IgD-negative memory B cell (primary cell): ENCODE measurements around the gene RBM10. TPM values are rescaled to one million over a fixed set of nuclear protein-coding genes. Genes with fewer than 3 reads are reported as not detected.

Experiments
- H3K27ac Mint-ChIP-seq, 3 donors: one replicate each; pipeline ENCODE4 v1.8.0; 2020 to 2022; ENCODE audit warnings: mild to moderate bottlenecking in 3 of 3, mixed read lengths in 3 of 3, moderate library complexity in 1 of 3
- H3K27me3 Mint-ChIP-seq: one replicate; pipeline ENCODE4 v1.8.0; 2021; ENCODE audit warnings: mixed read lengths
- H3K36me3 Mint-ChIP-seq: one replicate; pipeline ENCODE4 v1.8.0; 2020; ENCODE audit warnings: mild to moderate bottlenecking, mixed read lengths
- H3K4me1 Mint-ChIP-seq, 3 donors: one replicate each; pipeline ENCODE4 v1.8.0; 2020 to 2022; ENCODE audit warnings: mixed read lengths in 3 of 3, mild to moderate bottlenecking in 1 of 3
- H3K4me3 Mint-ChIP-seq, 4 donors: one replicate each; pipeline ENCODE4 v1.8.0; 2020 to 2022; ENCODE audit warnings: mild to moderate bottlenecking in 4 of 4, mixed read lengths in 4 of 4, moderate library complexity in 3 of 4
- H3K9me3 Mint-ChIP-seq, 3 donors: one replicate each; pipeline ENCODE4 v1.8.0; 2020 to 2021; ENCODE audit warnings: mixed read lengths in 3 of 3, mild to moderate bottlenecking in 1 of 3
- polyA plus RNA-seq: library from polyadenylated mRNA; unstranded; fragments of 300-500 nt; fragmentation: Illumina TruSeq; gene quantifications from one replicate; pipeline ENCODE4 v1.2.3, GENCODE V29; 2021

RBM10 gene
- polyA plus RNA-seq, 1 donor from 2014 or later: 36.0 TPM

DNA sequence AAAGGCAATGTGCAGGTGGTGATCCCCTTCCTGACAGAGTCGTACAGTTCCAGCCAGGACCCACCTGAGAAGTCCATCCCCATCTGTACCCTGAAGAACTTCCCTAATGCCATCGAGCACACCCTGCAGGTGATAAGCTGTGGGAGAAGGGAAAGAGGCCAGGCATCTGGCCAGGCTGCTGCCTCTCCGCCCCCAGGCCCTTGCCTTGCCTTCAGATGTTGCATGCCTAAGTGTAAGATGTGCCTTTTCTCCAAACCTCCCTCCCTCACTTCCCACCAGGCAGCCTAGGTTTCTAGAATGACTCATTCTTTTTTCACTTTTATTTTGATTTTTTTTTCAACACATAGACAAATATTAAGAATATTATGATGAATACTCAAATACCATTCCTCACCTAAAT, 61.3 kb downstream of the RBM10 start:
- Mint-ChIP-seq H3K4me3 (no peak overlapping the region), H3K27me3 (no peaks in the 10 kb centered on the region), H3K9me3 (no peaks in the 10 kb centered on the region), H3K27ac (peak overlapping the region in 1 of 3 donors; percentile 49), H3K36me3 (peaks cover 17% of the 10 kb centered on the region), H3K4me1 (no peaks in the 10 kb centered on the region)

DNA sequence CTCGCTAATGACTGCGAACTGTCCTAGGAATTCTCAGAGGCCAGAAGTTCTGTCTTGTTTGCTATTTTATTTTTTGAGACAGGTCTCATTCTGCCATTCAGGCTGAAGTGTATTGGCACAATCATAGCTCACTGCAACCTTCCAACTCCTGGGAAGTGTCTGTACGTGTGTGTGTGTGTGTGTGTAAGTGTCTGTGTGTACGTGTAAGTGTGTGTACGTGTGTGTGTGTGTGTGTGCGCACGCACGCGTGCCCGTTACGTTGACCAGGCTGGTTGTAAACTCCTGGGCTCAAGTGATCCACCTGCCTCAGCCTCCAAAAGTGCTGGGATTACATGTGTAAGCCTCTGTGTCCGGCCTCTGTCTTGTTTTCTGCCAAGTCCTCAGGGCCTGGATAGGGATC, 63.1 kb downstream of the RBM10 start:
- Mint-ChIP-seq H3K9me3 (no peaks in the 10 kb centered on the region), H3K27me3 (no peaks in the 10 kb centered on the region), H3K36me3 (peaks cover 12% of the 10 kb centered on the region), H3K4me3 (no peak overlapping the region), H3K4me1 (no peaks in the 10 kb centered on the region), H3K27ac (no peak overlapping the region)

DNA sequence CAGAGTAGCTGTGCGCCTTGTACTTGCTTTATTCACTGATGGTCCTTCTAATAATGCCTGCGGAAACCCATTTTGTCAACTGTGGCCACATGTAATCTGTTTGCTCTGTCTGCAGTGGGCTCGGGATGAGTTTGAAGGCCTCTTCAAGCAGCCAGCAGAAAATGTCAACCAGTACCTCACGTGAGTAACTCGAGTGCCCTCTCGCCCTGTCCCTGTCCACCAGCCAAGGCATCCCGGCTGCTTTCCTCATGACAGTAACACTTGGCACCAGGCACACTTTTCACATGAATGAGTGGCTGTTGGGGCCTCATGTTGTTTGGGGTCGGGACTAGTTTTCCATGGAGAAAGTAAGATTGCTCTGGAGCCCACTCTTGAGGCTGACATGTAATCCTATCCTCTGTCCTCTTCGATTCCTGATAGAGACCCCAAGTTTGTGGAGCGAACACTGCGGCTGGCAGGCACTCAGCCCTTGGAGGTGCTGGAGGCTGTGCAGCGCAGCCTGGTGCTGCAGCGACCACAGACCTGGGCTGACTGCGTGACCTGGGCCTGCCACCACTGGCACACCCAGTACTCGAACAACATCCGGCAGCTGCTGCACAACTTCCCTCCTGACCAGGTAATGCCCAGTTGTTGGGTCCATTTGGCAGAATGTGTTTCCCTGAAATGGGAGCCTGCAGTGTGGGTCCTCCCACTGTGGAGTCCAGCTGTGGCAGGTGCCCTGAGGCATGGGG, 64.7 kb downstream of the RBM10 start:
- Mint-ChIP-seq H3K36me3 (peaks cover 12% of the 10 kb centered on the region), H3K9me3 (no peaks in the 10 kb centered on the region), H3K27ac (no peak overlapping the region), H3K4me1 (no peaks in the 10 kb centered on the region), H3K27me3 (no peaks in the 10 kb centered on the region), H3K4me3 (no peak overlapping the region)

DNA sequence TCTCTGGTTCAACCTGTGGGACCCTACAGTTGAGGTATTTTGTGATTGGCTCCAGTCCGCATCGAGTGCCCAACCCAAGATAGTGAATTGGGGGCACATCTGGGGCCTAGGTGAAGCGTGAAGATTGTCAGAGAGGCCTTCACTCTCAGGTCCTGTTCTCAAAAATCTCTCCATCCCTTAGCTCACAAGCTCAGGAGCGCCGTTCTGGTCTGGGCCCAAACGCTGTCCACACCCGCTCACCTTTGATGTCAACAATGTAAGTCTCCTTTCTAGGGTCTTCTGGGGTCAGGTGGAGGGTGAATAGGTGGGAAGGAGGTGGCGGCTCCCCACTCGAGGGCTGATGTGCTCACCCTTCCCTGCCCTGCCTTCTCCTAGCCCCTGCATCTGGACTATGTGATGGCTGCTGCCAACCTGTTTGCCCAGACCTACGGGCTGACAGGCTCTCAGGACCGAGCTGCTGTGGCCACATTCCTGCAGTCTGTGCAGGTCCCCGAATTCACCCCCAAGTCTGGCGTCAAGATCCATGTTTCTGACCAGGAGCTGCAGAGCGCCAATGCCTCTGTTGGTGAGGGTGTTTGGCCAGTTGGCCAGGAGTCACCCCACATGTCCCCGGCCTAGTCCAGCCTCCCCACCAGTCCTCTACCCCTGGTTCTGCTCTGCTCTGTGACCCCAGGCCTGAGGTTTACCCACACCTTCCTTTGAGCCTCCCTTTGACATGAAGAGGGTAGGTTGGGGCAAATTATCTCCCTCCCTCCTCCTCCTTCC, 65.8 kb downstream of the RBM10 start:
- Mint-ChIP-seq H3K27me3 (no peaks in the 10 kb centered on the region), H3K27ac (no peak overlapping the region), H3K4me3 (no peak overlapping the region), H3K4me1 (peaks cover 0 to 1% (median 0%) of the 10 kb centered on the region in 3 donors), H3K9me3 (no peaks in the 10 kb centered on the region), H3K36me3 (peaks cover 8% of the 10 kb centered on the region)

GRCh38 chrX:47212381-47213293, 67.6 kb downstream of the RBM10 start:
- no peaks in the 10 kb centered on the region for H3K9me3 Mint-ChIP-seq
- H3K36me3 Mint-ChIP-seq: peaks cover 7% of the 10 kb centered on the region
- no peak overlapping the region for H3K27ac Mint-ChIP-seq
- no peak overlapping the region for H3K4me3 Mint-ChIP-seq
- no peaks in the 10 kb centered on the region for H3K27me3 Mint-ChIP-seq
- H3K4me1 Mint-ChIP-seq: peaks cover 9 to 12% (median 11%) of the 10 kb centered on the region in 3 donors

DNA sequence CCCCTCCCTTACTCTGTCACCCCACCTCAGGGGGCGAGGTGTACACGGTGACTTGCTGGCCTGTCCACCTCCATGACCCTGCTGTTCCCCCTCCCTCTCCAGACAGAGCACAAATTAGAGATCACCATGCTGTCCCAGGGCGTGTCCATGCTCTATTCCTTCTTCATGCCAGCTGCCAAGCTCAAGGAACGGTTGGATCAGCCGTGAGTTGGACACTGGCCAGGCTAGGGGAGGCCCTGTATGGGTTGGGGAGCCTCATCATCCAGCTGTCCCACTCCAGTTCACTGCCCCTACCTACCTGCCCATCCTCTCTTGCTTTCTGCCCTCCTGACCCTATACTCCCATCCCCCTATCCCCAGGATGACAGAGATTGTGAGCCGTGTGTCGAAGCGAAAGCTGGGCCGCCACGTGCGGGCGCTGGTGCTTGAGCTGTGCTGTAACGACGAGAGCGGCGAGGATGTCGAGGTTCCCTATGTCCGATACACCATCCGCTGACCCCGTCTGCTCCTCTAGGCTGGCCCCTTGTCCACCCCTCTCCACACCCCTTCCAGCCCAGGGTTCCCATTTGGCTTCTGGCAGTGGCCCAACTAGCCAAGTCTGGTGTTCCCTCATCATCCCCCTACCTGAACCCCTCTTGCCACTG, 69.5 kb downstream of the RBM10 start:
- no peaks in the 10 kb centered on the region for H3K9me3 Mint-ChIP-seq
- no peak overlapping the region for H3K4me3 Mint-ChIP-seq
- peaks cover 12 to 14% (median 13%) of the 10 kb centered on the region in 3 donors for H3K4me1 Mint-ChIP-seq
- peaks cover 8% of the 10 kb centered on the region for H3K36me3 Mint-ChIP-seq
- H3K27ac Mint-ChIP-seq: peak overlapping the region in 1 of 3 donors; percentile 40
- no peaks in the 10 kb centered on the region for H3K27me3 Mint-ChIP-seq

DNA sequence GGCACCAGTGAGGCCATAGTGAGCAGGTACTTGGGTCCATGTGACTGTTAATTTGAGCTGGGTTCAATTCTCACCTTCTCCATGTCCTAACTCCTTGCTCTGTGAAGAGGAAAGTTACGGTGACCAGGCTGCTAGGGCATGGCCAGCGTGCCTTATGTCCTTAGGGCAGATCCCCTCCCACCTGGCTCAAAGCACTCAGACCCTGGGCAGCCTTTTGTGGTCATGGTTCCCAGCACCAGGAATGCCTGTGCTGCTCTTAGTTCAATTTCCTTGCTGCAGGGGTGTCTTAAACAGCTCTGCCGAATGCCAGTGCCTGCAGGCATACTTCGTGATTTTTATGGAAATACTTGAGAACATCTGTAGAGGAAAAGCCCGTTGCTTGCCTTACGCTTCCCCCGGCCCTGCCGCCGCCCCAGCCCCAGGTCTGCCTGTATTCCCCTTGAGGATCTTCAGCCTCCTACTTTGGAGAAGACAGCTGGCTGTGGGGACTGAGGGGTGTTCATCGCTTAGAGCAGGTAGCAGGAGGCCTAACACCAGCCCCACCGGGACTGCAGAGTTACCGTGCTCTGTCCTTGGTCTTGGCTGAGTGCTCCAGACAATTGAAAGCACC, 70.4 kb downstream of the RBM10 start:
- peaks cover 15 to 21% (median 20%) of the 10 kb centered on the region in 3 donors for H3K4me1 Mint-ChIP-seq
- H3K27ac Mint-ChIP-seq: peak overlapping the region in 1 of 3 donors; percentile 33
- peaks cover 9% of the 10 kb centered on the region for H3K36me3 Mint-ChIP-seq
- H3K9me3 Mint-ChIP-seq: no peaks in the 10 kb centered on the region
- H3K4me3 Mint-ChIP-seq: no peak overlapping the region
- no peaks in the 10 kb centered on the region for H3K27me3 Mint-ChIP-seq

DNA sequence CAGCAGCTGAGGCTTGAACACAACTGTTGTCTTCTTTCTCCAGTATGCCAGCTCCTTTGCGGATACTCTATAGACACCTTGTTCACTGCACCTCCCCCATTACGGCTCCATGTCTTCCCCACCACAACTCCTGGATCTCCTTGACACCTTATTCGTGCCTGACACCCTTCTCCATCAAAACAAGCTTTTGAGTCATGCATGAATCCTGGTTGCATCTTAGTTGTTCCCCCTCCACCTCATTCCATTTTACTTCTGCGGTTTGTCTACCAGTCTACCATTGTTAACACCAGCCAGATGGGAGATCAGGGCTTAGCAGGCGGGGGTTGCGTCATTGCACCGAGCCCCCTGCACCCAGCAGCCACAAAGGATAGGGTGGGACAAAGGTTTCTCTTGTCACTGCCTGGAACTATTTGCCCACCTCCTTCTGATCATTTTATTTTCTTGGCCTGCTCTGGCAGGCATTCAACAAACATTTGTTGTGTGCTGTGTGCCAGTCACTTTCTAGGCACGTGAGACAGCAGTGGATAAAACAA, 71.4 kb downstream of the RBM10 start:
- peak overlapping the region in 2 of 4 donors; percentile 3 to 89 for H3K4me3 Mint-ChIP-seq
- peak overlapping the region; percentile 3 to 98 (median 96) for H3K27ac Mint-ChIP-seq
- H3K9me3 Mint-ChIP-seq: no peaks in the 10 kb centered on the region
- peaks cover 9% of the 10 kb centered on the region for H3K36me3 Mint-ChIP-seq
- H3K27me3 Mint-ChIP-seq: no peaks in the 10 kb centered on the region
- H3K4me1 Mint-ChIP-seq: peaks cover 22 to 26% (median 25%) of the 10 kb centered on the region in 3 donors

- Mint-ChIP-seq H3K4me1 (peaks cover 22 to 30% (median 25%) of the 10 kb centered on the region in 3 donors), H3K27ac (peak overlapping the region; percentile 96 to 99 (median 98)), H3K4me3 (peak overlapping the region; percentile 89 to 98 (median 96)), H3K27me3 (no peaks in the 10 kb centered on the region), H3K9me3 (no peaks in the 10 kb centered on the region), H3K36me3 (peaks cover 13% of the 10 kb centered on the region)
Observed at GRCh38 chrX:47217121-47217851, 72.3 kb downstream of the RBM10 start.

DNA sequence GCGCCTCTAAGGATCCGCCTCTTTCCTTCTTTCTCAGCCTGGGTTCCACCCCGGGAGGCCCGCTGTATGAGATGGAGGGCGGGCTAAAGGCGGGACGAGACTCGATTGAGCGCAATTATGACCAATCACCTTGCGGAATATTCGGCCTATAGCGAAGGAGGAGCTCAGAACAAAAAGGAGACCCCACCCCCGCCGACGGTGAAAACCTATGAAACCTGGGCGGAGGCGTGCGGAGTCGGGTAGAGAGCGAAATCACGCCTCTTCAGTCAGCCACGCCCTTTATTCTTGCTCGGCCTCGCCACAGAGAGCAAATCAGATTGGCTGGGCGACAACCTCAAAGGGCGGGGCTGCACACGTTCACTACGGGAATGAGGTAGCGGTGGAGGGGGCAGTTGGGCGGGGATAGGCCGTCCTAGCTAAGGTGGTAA, 72.8 kb downstream of the RBM10 start:
- H3K27ac Mint-ChIP-seq: peak overlapping the region; percentile 96 to 99 (median 98)
- H3K4me1 Mint-ChIP-seq: peaks cover 22 to 30% (median 25%) of the 10 kb centered on the region in 3 donors
- H3K27me3 Mint-ChIP-seq: no peaks in the 10 kb centered on the region
- H3K9me3 Mint-ChIP-seq: no peaks in the 10 kb centered on the region
- peaks cover 14% of the 10 kb centered on the region for H3K36me3 Mint-ChIP-seq
- peak overlapping the region; percentile 89 to 98 (median 96) for H3K4me3 Mint-ChIP-seq

GRCh38 chrX:47218280-47218919, 73.4 kb downstream of the RBM10 start, which contains the start of gene CDK16:
Gene CDK16 (plus strand): TSS chrX:47218681. CDS start chrX:47223558, 4,877 bp downstream.
- peak within 1 kb of the TSS; percentile 89 to 98 (median 96) for H3K4me3 Mint-ChIP-seq
- no peaks in the 10 kb centered on the region for H3K9me3 Mint-ChIP-seq
- peak within 1 kb of the TSS; percentile 96 to 99 (median 98) for H3K27ac Mint-ChIP-seq
- no peaks in the 10 kb centered on the region for H3K27me3 Mint-ChIP-seq
- peaks cover 14% of the 10 kb centered on the region for H3K36me3 Mint-ChIP-seq
- H3K4me1 Mint-ChIP-seq: peaks cover 22 to 30% (median 25%) of the 10 kb centered on the region in 3 donors

DNA sequence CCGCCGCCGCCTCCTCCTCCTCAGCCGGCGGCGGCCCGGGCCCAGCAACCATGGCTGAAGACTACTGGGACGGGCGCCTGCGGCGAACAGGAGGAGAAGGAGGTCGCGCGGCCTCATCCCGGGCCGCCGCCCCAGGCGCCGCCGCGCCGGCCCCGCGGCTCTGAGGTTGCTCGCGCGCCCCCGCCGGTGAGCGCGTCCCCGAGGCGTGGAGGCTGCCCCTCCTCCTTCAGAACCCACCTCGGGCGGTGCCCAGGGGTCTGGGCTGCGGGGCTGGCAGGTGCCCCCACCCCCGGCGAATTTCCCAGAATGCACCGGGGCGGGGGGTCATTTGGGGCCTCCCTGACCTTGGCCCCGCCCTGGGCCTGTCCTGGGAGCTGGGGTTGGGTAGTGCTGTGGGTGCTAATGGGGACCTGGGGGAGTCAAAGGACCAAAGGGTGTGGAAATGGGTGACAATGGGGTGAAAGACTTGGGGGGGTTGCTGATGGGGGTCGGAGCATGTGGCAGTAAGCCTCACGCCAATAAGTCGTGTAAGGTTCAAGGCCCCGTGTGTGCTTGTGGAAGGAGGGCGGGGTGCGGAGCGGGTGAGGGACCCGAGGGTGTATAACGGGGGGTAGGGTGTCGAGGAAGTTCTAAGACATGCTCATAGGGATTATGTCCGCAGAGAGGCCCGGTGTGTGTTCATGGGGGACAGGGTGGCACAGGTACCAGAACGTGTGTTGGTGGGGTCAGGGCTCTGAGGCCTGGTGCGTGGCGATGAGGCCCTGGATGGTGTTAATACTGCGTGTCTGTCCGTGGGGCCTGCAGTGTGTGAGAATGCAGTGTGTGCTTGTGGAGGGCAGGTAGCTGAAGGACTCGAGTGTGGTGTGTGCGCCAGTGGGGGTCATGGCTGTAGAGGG, 74.1 kb downstream of the RBM10 start:
- H3K4me1 Mint-ChIP-seq: peaks cover 22 to 30% (median 25%) of the 10 kb centered on the region in 3 donors
- H3K4me3 Mint-ChIP-seq: peak overlapping the region; percentile 89 to 98 (median 96)
- peak overlapping the region; percentile 75 to 96 (median 82) for H3K27ac Mint-ChIP-seq
- no peaks in the 10 kb centered on the region for H3K27me3 Mint-ChIP-seq
- H3K9me3 Mint-ChIP-seq: no peaks in the 10 kb centered on the region
- peaks cover 12% of the 10 kb centered on the region for H3K36me3 Mint-ChIP-seq
